Islet of Langerhans (tissue), 1 donor: Measurements from ENCODE around the gene DSCAM.
"Not testable (repeated sequence)": the region's sequence is repeated elsewhere in the genome, so short reads cannot be mapped to it uniquely, and the experiment has no call there.

Experiments used
- FAIRE-seq: peaks from one replicate; lab custom pipeline; 2011; peaks lifted over from hg19 to GRCh38; lab: Jason Lieb, UNC

DSCAM gene

DNA sequence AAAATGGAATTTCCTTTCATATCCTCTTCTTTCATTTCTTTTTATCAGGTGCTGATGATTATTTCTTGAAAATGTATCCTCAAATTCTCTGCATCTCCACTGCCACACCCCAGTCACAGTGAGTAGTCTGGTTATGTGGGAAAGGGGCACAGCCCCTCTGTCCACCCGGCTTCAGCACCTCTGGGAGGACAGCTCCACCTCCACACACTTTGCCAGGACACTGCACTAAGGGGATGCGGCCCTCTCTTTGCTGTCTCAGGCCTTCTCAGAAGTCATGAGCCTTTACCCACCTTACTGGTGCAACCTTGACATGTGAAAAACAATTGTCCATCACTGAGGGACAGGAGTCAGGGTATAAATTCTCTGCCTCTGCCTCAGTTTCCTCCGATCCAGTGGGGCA, 546.7 kb downstream of the DSCAM start:
- no peak for FAIRE-seq

- no peak for FAIRE-seq
Observed at GRCh38 chr21:40299451-40299850, 547.5 kb downstream of the DSCAM start.

- FAIRE-seq: no peak
Observed at GRCh38 chr21:40294345-40294744, 552.6 kb downstream of the DSCAM start.

GRCh38 chr21:40291560-40291959, 555.4 kb downstream of the DSCAM start:
- FAIRE-seq: no peak

GRCh38 chr21:40284409-40284808, 562.5 kb downstream of the DSCAM start:
- no peak for FAIRE-seq

GRCh38 chr21:40282912-40283886, 563.8 kb downstream of the DSCAM start:
- no peak for FAIRE-seq

GRCh38 chr21:40278345-40278744, 568.6 kb downstream of the DSCAM start:
- FAIRE-seq: no peak

DNA sequence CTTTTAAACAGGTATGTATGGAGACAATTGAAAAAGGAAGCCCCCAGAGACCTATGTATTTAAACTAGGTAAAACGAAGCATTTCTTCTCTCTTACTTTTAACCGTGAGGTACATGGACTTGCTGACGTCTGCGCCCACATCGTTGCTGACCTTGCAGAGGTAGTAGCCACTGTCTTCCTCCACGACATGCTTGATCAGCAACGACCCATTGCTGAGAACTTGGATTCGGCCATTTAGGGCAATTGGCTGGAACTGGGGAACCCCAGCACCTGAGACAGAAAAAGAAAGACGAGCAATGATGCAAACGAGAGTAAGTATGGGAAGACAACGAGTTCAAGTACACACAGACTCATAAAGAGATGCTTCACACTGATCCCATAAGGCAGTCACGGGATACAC, 571.0 kb downstream of the DSCAM start:
- FAIRE-seq: no peak

DNA sequence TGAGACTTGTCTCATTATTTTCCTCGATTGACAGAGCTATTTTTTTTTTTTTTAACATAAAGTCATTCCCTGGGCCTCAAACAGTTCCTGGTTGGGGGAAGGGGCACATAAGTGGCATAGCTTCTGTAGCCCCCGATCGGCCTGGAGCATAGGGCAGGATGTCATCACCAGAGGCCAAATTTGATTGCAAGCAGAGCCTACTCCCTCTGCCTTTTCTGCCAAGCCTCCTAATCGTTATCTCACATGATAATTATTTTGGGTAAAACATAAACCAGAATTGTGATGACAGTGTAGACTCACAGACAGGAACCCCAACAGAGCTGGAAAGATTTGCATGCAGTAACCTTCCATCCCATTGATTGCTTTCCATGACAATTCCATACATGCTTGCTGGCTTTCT, 574.9 kb downstream of the DSCAM start:
- no peak for FAIRE-seq

- FAIRE-seq: no peak
Observed at GRCh38 chr21:40271164-40271563, 575.8 kb downstream of the DSCAM start.

GRCh38 chr21:40270047-40270446, 576.9 kb downstream of the DSCAM start:
- FAIRE-seq: no peak

GRCh38 chr21:40269239-40269638, 577.7 kb downstream of the DSCAM start:
- FAIRE-seq: no peak

- not testable (repeated sequence) for FAIRE-seq
Observed at GRCh38 chr21:40258456-40258855, 588.5 kb downstream of the DSCAM start.

- FAIRE-seq: no peak
Observed at GRCh38 chr21:40257342-40257741, 589.6 kb downstream of the DSCAM start.

GRCh38 chr21:40255518-40256444, 591.2 kb downstream of the DSCAM start:
- no peak for FAIRE-seq

GRCh38 chr21:40254540-40255465, 592.2 kb downstream of the DSCAM start:
- FAIRE-seq: no peak

- no peak for FAIRE-seq
Observed at GRCh38 chr21:40253112-40253511, 593.8 kb downstream of the DSCAM start.

- no peak for FAIRE-seq
Observed at GRCh38 chr21:40250514-40251294, 596.3 kb downstream of the DSCAM start.

GRCh38 chr21:40244981-40245380, 602.0 kb downstream of the DSCAM start:
- FAIRE-seq: no peak

DNA sequence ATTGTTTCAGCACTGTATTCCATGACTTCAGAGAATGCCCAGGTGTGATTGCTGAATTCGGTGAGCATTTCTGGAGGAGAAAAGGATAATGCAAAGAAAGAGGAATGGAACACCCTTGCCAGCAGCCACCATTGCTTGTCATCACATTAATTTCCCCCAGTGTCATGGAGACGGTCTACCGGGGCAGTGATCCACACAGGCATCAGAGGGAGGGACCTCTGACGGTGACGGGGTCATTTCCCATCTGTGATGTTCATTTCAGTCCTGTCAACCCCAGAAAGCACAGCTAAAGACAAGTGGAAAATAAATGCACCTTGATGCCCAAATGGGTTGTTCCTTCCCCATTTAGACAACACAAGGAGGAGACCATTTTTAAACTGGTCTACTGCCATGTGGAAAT, 603.3 kb downstream of the DSCAM start:
- FAIRE-seq: no peak
